HCT116 (cell line): ENCODE measurements around the gene TSPYL2. TPM values are rescaled to one million over a fixed set of nuclear protein-coding genes. Genes with fewer than 3 reads are reported as not detected.

Experiments
- ATAC-seq: fragments of 200-7000 bp; cut with Tn5 transposase; 2 replicates; pipeline ENCODE4 v1.9.1; 2020; ENCODE audit warnings: mild to moderate bottlenecking, moderate library complexity
- BruUV-seq: library from RNA; stranded (reverse); fragments of 400-500 nt; replicated peaks from 2 replicates; lab custom pipeline; 2021; lab: Mats Ljungman, UMichigan
- CTCF ChIA-PET: fragments of 300-600 bp; sonication (Branson Sonifier 250); formaldehyde crosslinking; loops from one replicate; lab custom pipeline; 2021; ENCODE audit warnings: antibody characterized with exemption; lab: Charles Lee
- POLR2A ChIA-PET: fragments of 300-600, 350-600 bp; sonication (Branson Sonifier 250); formaldehyde crosslinking; loops from one replicate; lab custom pipeline; 2021; ENCODE audit warnings: antibody characterized with exemption; lab: Charles Lee
- RAD21 ChIA-PET, 2 experiments: fragments of 300-600 bp; sonication (Branson Sonifier 250); formaldehyde crosslinking; loops; one replicate each; lab custom pipeline; 2023; ENCODE audit warnings: low total read pairs in 2 of 2; ENCODE audit not compliant: uncharacterized antibody in 2 of 2, unreplicated experiment in 2 of 2, low non-redundant PET in 1 of 2; lab: Charles Lee
- DNase-seq: peaks from one replicate; pipeline ENCODE4 v3.0.0-alpha.2; 2010; ENCODE audit warnings: low read depth, low spot score
- H2AFZ ChIP-seq: fragments of 200-600 bp; shearing (Covaris generic), sonication (generic); 2 replicates; pipeline ENCODE4 v1.6.1; 2017; ENCODE audit warnings: low read depth, mixed run types, mixed read lengths, antibody characterized with exemption, low read length; ENCODE audit not compliant: poor library complexity, severe bottlenecking
- H3K27ac ChIP-seq: 2 replicates; pipeline ENCODE4 v1.5.1; 2012; ENCODE audit warnings: low read depth, low read length
- H3K27me3 ChIP-seq: fragments of 200-600 bp; sonication (generic); 2 replicates; pipeline ENCODE4 v1.6.1; 2016; ENCODE audit warnings: mixed run types, low read length, mixed read lengths; ENCODE audit not compliant: insufficient read depth
- H3K36me3 ChIP-seq, 2 experiments: fragments of 200-500 bp in 1 of 2; fragments of 200-600 bp in 1 of 2; sonication (Bioruptor generic) in 1 of 2; sonication (generic) in 1 of 2; 2 replicates each; pipeline versions ENCODE4 v1.5.1 to v1.6.1; 2014 to 2016; ENCODE audit warnings: low read length in 2 of 2, inconsistent platforms in 1 of 2, mixed read lengths in 1 of 2, mixed run types in 1 of 2; ENCODE audit not compliant: insufficient read depth in 2 of 2, control insufficient read depth in 1 of 2
- H3K4me1 ChIP-seq, 2 experiments: fragments of 200-600 bp in 1 of 2; sonication (generic) in 1 of 2; 2 replicates each; pipeline versions ENCODE4 v1.5.1 to v1.6.1; 2012 to 2017; ENCODE audit warnings: low read length in 2 of 2, inconsistent platforms in 1 of 2, mild to moderate bottlenecking in 1 of 2, mixed read lengths in 1 of 2, mixed run types in 1 of 2, moderate library complexity in 1 of 2; ENCODE audit not compliant: insufficient read depth in 2 of 2, control insufficient read depth in 1 of 2
- H3K4me2 ChIP-seq: fragments of 200-600 bp; sonication (generic); 2 replicates; pipeline ENCODE4 v1.6.1; 2017; ENCODE audit warnings: mixed run types, low read length, mixed read lengths
- H3K4me3 ChIP-seq, 2 experiments: fragments of 200-600 bp in 1 of 2; sonication (generic) in 1 of 2; replicated peaks in 1 of 2; 2 replicates each; pipeline ENCODE4 v1.5.1; 2011 to 2016; ENCODE audit warnings: low read length in 2 of 2, control low read depth in 1 of 2, low read depth in 1 of 2, mild to moderate bottlenecking in 1 of 2, mixed read lengths in 1 of 2, mixed run types in 1 of 2
- H3K79me2 ChIP-seq: fragments of 200-600 bp; sonication (generic); 2 replicates; pipeline ENCODE4 v1.6.1; 2017; ENCODE audit warnings: mild to moderate bottlenecking, mixed run types, low read length, moderate library complexity, mixed read lengths; ENCODE audit not compliant: insufficient read depth
- H3K9ac ChIP-seq: fragments of 200-600 bp; sonication (generic); 2 replicates; pipeline ENCODE4 v1.6.1; 2016; ENCODE audit warnings: low read length, mixed read lengths
- H3K9me2 ChIP-seq: fragments of 200-600 bp; sonication (generic), shearing (Covaris generic); 2 replicates; pipeline ENCODE4 v1.6.1; 2017; ENCODE audit warnings: mixed run types, mild to moderate bottlenecking, moderate library complexity; ENCODE audit not compliant: insufficient read depth
- H3K9me3 ChIP-seq, 2 experiments: fragments of 200-500 bp in 1 of 2; fragments of 200-600 bp in 1 of 2; sonication (Bioruptor generic) in 1 of 2; sonication (generic) in 1 of 2; 2 replicates each; pipeline ENCODE4 v1.6.1; 2014 to 2017; ENCODE audit warnings: low read length in 2 of 2, mixed read lengths in 2 of 2, inconsistent platforms in 1 of 2, low read depth in 1 of 2, mild to moderate bottlenecking in 1 of 2, mixed run types in 1 of 2, moderate library complexity in 1 of 2; ENCODE audit not compliant: control insufficient read depth in 1 of 2, insufficient read depth in 1 of 2
- H4K20me1 ChIP-seq: fragments of 200-600 bp; sonication (generic), shearing (Covaris generic); 2 replicates; pipeline ENCODE4 v1.6.1; 2017; ENCODE audit warnings: mixed run types, mild to moderate bottlenecking, moderate library complexity; ENCODE audit not compliant: insufficient read depth
- ATF3 ChIP-seq: IDR thresholded peaks from 2 replicates; pipeline ENCODE4 v1.6.1; 2012
- CTCF ChIP-seq, 3 experiments: fragments of 200-600 bp in 1 of 3; sonication (generic) in 1 of 3; IDR thresholded peaks in 2 of 3; conservative IDR thresholded peaks in 1 of 3; 2 replicates each; pipeline ENCODE4 v1.5.1; 2012 to 2017; ENCODE audit warnings: low read depth in 2 of 3, low read length in 2 of 3, antibody characterized with exemption in 1 of 3, borderline replicate concordance in 1 of 3, control low read depth in 1 of 3, mild to moderate bottlenecking in 1 of 3, mixed read lengths in 1 of 3, mixed run types in 1 of 3, moderate library complexity in 1 of 3; ENCODE audit not compliant: insufficient read depth in 1 of 3
- EGR1 ChIP-seq: IDR thresholded peaks from 2 replicates; pipeline ENCODE4 v1.6.1; 2012; ENCODE audit warnings: low read depth
- ELF1 ChIP-seq: IDR thresholded peaks from 2 replicates; pipeline ENCODE4 v1.6.1; 2012; ENCODE audit warnings: low read depth, borderline replicate concordance
- EZH2 ChIP-seq: fragments of 200-600 bp; sonication (generic); IDR thresholded peaks from 2 replicates; pipeline ENCODE4 v1.6.1; 2017; ENCODE audit warnings: antibody characterized with exemption, mixed run types
- EZH2phosphoT487 ChIP-seq: fragments of 200-600 bp; IDR thresholded peaks from 2 replicates; pipeline ENCODE4 v1.6.1; 2018; ENCODE audit warnings: antibody characterized with exemption, borderline replicate concordance
- FOSL1 ChIP-seq: IDR thresholded peaks from 2 replicates; pipeline ENCODE4 v1.6.1; 2012; ENCODE audit warnings: low read depth
- JUND ChIP-seq: IDR thresholded peaks from 2 replicates; pipeline ENCODE4 v1.6.1; 2012
- MAX ChIP-seq: IDR thresholded peaks from 2 replicates; pipeline ENCODE4 v1.6.1; 2012
- POLR2A ChIP-seq: IDR thresholded peaks from 2 replicates; pipeline ENCODE4 v1.7.0; 2011; ENCODE audit warnings: borderline replicate concordance; ENCODE audit not compliant: insufficient read depth, insufficient read length; ENCODE audit errors: extremely low read depth
- RAD21 ChIP-seq: IDR thresholded peaks from 2 replicates; pipeline ENCODE4 v1.6.1; 2012; ENCODE audit warnings: low read depth, mild to moderate bottlenecking
- SIN3A ChIP-seq: IDR thresholded peaks from 2 replicates; pipeline ENCODE4 v1.6.1; 2012; ENCODE audit warnings: low read depth
- SRF ChIP-seq: IDR thresholded peaks from 2 replicates; pipeline ENCODE4 v1.6.1; 2012; ENCODE audit warnings: low read depth
- TCF7L2 ChIP-seq: IDR thresholded peaks from 2 replicates; pipeline ENCODE4 v1.7.0; 2011; ENCODE audit warnings: borderline replicate concordance, inconsistent platforms; ENCODE audit not compliant: insufficient read depth, insufficient read length; ENCODE audit errors: extremely low read depth
- YY1 ChIP-seq: IDR thresholded peaks from 2 replicates; pipeline ENCODE4 v1.6.1; 2011; ENCODE audit warnings: low read length, low read depth, moderate library complexity, mild to moderate bottlenecking; ENCODE audit not compliant: insufficient replicate concordance; ENCODE audit errors: extremely low read depth
- ZNF274 ChIP-seq: fragments of 200-500 bp; sonication (Bioruptor generic); IDR thresholded peaks from 2 replicates; pipeline ENCODE4 v1.6.1; 2014; ENCODE audit warnings: mild to moderate bottlenecking, low read depth, low read length, inconsistent platforms
- intact Hi-C: fragments of 100-400 bp; cut with micrococcal nuclease; formaldehyde crosslinking; loops from 2 replicates; pipeline ENCODE4 v1.10.0; 2022
- total RNA-seq: library from RNA; stranded (reverse); gene quantifications from one replicate; pipeline ENCODE4 v1.2.1, GENCODE V29; 2021; ENCODE audit not compliant: unreplicated experiment

TSPYL2 gene
- total RNA-seq, 1 experiment from 2014 or later, result 19.2 TPM

GRCh38 chrX:53125506-53125905 lies 43.3 kb downstream of the TSPYL2 start:
- intact Hi-C loops, result no loop called here
- no TSS peak for BruUV-seq
- Histone ChIP-seq H2AFZ (no peak overlapping the region), H3K9ac (no peak overlapping the region), H4K20me1 (no peaks in the 10 kb centered on the region), H3K9me3 (no peaks in the 10 kb centered on the region), H3K79me2 (no peaks in the 10 kb centered on the region), H3K4me1 (no peaks in the 10 kb centered on the region), H3K36me3 (no peaks in the 10 kb centered on the region), H3K27ac (no peak overlapping the region), H3K4me3 (no peak overlapping the region), H3K9me2 (no peaks in the 10 kb centered on the region), H3K4me2 (no peak overlapping the region), H3K27me3 (no peaks in the 10 kb centered on the region)
- TF ChIP-seq EZH2phosphoT487, result no peak
- ChIA-PET POLR2A (no interaction called here), CTCF (no interaction called here), RAD21 (no interaction called here)
- DNase-seq, result no peak
- ATAC-seq, result no peak

GRCh38 chrX:53126377-53126776 lies 44.2 kb downstream of the TSPYL2 start:
- H3K79me2 ChIP-seq, result no peaks in the 10 kb centered on the region
- BruUV-seq, result no TSS peak
- intact Hi-C loops, result no loop called here

More at GRCh38 chrX:53126377-53126776, 44.2 kb downstream of the TSPYL2 start:
- H4K20me1 ChIP-seq, result no peaks in the 10 kb centered on the region
- ATAC-seq, result no peak
- ChIA-PET RAD21 (no interaction called here), POLR2A (no interaction called here), CTCF (no interaction called here)
- H3K4me2 ChIP-seq, result no peak overlapping the region
- no peak for DNase-seq
- H3K4me3 ChIP-seq, result no peak overlapping the region
- H3K4me1 ChIP-seq, result no peaks in the 10 kb centered on the region
- no peaks in the 10 kb centered on the region for H3K36me3 ChIP-seq
- no peaks in the 10 kb centered on the region for H3K9me2 ChIP-seq
- no peaks in the 10 kb centered on the region for H3K9me3 ChIP-seq
- H3K9ac ChIP-seq, result no peak overlapping the region
- no peak overlapping the region for H2AFZ ChIP-seq
- no peak overlapping the region for H3K27ac ChIP-seq
- TF ChIP-seq POLR2A, result no peak
- TF ChIP-seq RAD21, result no peak
- no peak for TF ChIP-seq ATF3
- TF ChIP-seq JUND, result no peak
- TF ChIP-seq EZH2, result no peak
- TF ChIP-seq ELF1, result no peak
- no peak for TF ChIP-seq FOSL1
- TF ChIP-seq TCF7L2, result no peak
- TF ChIP-seq YY1, result no peak
- TF ChIP-seq MAX, result no peak
- TF ChIP-seq SIN3A, result no peak
- TF ChIP-seq SRF, result no peak
- TF ChIP-seq ZNF274, result no peak
- no peak for TF ChIP-seq EGR1
- no peak for TF ChIP-seq CTCF (IDR thresholded peaks at IDR 0.05 in 2 of 3, conservative IDR thresholded peaks at IDR 0.05 in 1 of 3; ENCODE audit: borderline replicate concordance in 1 of 3, insufficient read depth in 1 of 3, low read depth in 2 of 3, low read length in 2 of 3)
- H3K27me3 ChIP-seq, result no peaks in the 10 kb centered on the region
